Stimulated activated CD4-positive, alpha-beta T cell treated with anti-CD3 and anti-CD28 coated beads, Interleukin-4, amount 100 ng/mL, for 4 hours (primary cell): ENCODE data around the gene AGO1.
"Not testable (repeated sequence)": the region's sequence is repeated elsewhere in the genome, so short reads cannot be mapped to it uniquely, and the experiment has no call there.

Source experiments
- DNase-seq, 2 experiments: peaks; one replicate each; pipeline ENCODE4 v3.0.0-alpha.2; 2020

AGO1 gene

GRCh38 chr1:35925741-35926140 is 42.7 kb downstream of the AGO1 start:
- no peak for DNase-seq

- DNase-seq = no peak
These were observed 44.5 kb downstream of the AGO1 start for GRCh38 chr1:35927472-35927871.

- DNase-seq = peak; percentile 11 to 36
These were observed 47.0 kb downstream of the AGO1 start for GRCh38 chr1:35929730-35930592.

- DNase-seq = peak; percentile 85 to 86
These were observed 47.8 kb downstream of the AGO1 start, which contains the start of gene AGO3 for GRCh38 chr1:35930593-35931445. Gene AGO3, plus strand, starts transcription at chr1:35931105. Its CDS starts 322 bp downstream, at chr1:35931427.

- no peak for DNase-seq
These were observed 48.6 kb downstream of the AGO1 start for GRCh38 chr1:35931446-35932157.

- DNase-seq = no peak
These were observed 49.2 kb downstream of the AGO1 start for GRCh38 chr1:35932158-35932636.

- DNase-seq = no peak
These were observed 49.9 kb downstream of the AGO1 start for GRCh38 chr1:35932941-35933340.

- no peak for DNase-seq
These were observed 52.7 kb downstream of the AGO1 start for GRCh38 chr1:35935442-35936388.

GRCh38 chr1:35936838-35937237 is 53.8 kb downstream of the AGO1 start:
- DNase-seq = no peak

GRCh38 chr1:35939484-35939883 is 56.5 kb downstream of the AGO1 start:
- DNase-seq = no peak

GRCh38 chr1:35945327-35945726 is 62.3 kb downstream of the AGO1 start:
- DNase-seq = no peak

GRCh38 chr1:35947547-35947946 is 64.5 kb downstream of the AGO1 start:
- no peak for DNase-seq

- DNase-seq = no peak
These were observed 75.5 kb downstream of the AGO1 start for GRCh38 chr1:35958558-35958957.

- no peak for DNase-seq
These were observed 76.3 kb downstream of the AGO1 start for GRCh38 chr1:35959304-35959703.

GRCh38 chr1:35962952-35963351 is 79.9 kb downstream of the AGO1 start:
- no peak for DNase-seq

- DNase-seq = not testable (repeated sequence)
These were observed 81.3 kb downstream of the AGO1 start for GRCh38 chr1:35964277-35964676.

GRCh38 chr1:35968396-35968795 is 85.4 kb downstream of the AGO1 start:
- DNase-seq = no peak

GRCh38 chr1:35971601-35972000 is 88.6 kb downstream of the AGO1 start:
- DNase-seq = no peak

- not testable (repeated sequence) for DNase-seq
These were observed 89.6 kb downstream of the AGO1 start for GRCh38 chr1:35972631-35973030.

- DNase-seq = no peak
These were observed 97.1 kb downstream of the AGO1 start for GRCh38 chr1:35980090-35980489.
